Activated CD4-positive, alpha-beta T cell treated with anti-CD3 and anti-CD28 coated beads, Interleukin-2, amount 50 U/mL, for 1 hour (primary cell): ENCODE data around the gene SERPINA6.
"Not testable (repeated sequence)": the region's sequence is repeated elsewhere in the genome, so short reads cannot be mapped to it uniquely, and the experiment has no call there.

ENCODE experiments used
- DNase-seq: peaks from one replicate; pipeline ENCODE4 v3.0.0-alpha.2; 2020

SERPINA6 gene

DNA sequence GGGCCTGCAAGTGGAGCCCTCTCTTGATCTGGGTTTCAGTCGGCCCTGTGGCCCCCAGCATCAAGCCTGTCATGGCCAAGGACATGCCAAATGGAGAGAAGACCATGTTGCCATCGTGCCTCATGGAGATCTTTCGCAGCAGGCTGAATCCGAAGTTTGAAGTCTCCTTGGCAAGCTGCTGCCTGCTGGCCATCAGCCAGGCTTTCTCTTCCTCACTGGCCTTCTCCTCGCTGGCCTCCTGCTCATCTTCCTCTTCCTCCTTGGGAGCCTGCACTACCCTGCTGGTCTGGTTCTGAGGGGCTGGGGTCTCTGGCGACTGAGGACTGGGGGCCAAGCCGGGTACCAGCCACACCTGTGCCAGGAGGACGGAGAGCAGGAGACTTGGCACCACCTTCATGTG, 32.9 kb downstream of the SERPINA6 start:
- DNase-seq = no peak

DNA sequence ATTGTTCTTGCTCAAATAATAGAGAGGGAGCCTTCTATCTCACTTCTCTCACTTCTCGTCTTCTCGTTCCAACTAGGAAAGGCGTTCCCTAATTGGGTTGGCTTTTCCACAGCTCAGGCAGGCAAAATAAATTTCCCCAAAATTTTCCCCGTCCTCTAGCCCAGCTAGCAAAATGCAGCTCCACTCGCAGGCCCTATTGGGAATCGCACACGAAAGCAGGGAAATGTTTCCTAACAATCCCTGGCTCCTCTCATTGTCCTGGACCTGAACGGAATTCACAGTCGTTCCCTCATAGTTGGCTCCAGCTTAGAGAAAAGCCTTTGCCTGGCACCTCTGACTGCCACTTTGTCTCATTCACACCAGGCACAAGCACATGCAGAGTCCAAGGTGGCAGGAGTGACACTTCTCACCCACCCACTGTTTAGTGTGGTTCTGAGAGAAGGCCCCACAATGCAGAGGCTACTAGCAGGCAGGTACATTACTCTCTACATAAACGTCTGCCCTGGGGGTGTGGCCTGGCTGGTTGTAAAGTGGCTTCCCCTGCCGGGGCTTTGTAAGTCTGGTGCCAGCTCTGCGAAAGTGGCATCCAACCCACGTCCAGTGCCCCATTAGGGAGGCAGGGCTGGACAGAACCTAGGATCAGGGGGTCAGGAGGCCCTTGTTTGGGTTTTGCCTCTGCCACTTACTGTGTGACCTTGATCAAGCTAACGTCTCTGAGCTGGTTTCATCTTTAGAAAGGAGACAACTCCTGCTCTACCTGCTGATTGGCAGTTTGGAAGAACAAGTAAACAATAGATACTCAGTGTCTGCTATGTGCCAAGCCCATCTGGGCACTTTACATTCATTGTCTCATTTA, 34.3 kb downstream of the SERPINA6 start:
- no peak for DNase-seq

DNA sequence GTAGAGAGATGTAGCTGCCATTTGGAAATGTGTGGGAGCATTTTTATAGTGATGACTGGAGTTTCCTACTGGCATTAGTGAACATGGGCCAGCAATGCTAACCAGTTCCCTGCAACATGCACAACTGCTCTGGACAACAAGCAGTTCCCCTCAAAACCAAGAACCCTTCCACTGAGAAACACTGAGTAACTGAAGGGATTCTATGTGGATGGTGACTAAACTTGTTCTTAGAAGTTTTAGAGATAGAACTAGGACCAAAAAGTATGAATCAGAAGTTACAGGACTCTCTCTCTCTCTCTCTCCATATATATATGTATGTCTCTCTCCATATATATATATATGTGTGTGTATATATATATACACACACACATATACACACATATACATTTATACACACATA, 38.0 kb downstream of the SERPINA6 start:
- DNase-seq = no peak

DNA sequence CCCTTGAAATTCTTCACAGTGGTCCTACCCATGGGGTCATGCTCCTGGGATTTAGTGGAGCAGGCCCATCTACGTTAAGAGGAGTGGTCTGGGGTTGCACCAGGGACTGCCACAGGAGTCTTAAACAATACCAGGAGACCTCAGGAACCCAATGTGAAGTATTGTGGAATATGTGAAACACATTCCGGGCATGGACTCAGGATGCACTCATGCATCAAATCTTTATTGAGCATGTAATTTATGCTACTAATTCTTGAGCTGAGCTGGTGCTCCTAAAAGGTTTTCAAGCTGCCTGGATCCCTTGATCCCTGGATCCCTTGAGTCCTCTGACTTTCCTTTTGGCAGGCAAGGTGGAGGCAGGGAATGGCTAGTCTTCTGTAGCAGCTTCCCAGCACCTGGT, 38.9 kb downstream of the SERPINA6 start:
- DNase-seq = no peak

DNA sequence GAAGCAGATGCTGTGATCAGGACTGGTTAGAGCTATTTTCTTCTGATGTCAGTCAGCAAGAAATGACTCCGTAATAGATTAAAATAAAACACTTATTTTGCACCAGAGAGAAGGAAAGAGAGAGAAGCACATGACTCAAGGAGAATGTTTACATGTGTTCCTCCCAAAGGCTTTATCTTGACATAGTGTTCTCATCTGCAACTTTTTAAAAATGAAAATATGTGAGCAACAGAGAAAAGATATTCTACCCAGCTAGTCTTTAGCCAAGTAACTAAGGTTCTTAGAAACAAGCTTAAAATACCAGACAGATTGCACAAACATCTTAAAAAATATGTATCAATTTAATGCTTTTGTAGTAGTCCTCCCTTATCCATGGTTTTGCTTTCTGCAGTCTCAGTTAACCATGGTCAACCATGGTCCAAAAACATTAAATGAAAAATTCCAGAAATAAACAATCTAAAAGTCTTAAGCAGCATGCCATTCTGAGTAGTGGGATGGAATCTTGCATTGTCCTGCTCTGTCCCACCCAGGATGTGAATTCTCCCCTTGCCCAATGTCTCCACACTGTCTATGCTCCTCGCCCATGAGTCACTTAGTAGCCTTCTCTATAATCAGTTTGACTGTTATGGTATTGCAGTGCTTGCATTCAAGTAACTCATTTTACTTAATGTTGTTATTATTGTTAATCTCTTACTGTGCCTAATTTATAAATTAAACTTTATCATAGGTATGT, 40.0 kb downstream of the SERPINA6 start:
- DNase-seq = no peak

DNA sequence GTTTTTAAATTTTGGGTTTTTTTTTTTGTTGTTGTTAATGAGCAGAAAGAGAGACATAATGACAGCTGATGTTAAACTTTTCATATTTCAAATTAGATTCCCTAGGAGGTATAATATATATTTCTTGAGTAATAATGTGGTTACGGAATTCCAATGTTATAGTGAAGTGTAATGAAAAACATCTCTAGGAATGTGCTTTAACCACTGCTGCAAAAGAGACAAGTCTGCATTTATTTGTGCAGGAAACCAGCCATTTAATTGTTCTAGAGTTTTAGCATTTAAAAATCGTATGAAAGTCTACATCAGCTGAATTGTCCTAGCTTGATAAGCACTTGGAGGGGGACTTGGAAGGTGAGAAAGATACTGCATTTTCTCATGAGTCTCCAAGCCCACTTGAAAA, 44.4 kb downstream of the SERPINA6 start:
- no peak for DNase-seq

DNA sequence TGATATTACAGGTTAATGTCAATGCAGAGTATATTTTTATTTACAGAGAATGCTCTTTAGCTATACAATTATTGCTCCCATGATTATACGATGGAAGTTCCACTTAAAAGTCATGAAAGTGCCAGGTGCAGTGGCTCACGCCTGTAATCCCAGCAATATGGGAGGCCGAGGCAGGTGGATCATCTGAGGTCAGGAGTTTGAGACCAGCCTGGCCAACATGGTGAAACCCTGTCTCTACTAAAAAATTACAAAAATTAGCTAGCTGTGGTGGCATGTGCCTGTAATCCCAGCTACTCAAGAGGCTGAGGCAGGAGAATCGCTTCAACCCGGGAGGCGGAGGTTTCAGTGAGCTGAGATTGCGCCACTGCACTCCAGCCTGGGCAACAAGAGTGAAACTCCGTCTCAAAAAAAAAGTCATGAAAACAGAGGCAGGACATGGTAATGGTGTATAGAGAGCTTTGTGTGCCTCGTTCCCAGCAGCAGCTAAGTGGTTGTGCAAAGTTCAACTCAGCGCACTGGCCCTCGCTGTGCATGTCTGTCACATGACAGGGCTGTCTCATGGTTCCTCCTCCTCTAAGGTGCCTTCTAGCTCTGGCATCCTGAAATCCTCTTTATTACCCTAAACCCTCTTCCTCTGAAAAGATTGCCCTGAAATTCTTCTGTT, 46.1 kb downstream of the SERPINA6 start:
- DNase-seq = not testable (repeated sequence)

DNA sequence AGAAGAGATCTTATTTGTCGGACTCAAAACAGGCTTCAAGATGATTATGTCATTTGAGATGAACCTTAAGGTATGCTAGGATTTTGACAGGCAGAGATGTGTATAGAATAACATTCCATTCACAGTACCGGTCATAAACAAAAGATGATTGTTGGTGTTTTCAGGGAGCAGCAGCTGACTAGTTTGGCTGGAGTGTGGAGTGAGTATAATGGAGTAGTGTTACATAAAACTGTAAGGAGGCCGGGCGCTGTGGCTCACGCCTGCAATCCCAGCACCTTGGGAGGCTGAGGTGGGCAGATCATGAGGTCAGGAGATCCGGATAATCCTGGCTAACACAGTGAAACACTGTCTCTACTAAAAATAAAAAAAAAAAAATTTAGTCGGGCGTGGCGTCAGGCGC, 54.0 kb downstream of the SERPINA6 start:
- no peak for DNase-seq

DNA sequence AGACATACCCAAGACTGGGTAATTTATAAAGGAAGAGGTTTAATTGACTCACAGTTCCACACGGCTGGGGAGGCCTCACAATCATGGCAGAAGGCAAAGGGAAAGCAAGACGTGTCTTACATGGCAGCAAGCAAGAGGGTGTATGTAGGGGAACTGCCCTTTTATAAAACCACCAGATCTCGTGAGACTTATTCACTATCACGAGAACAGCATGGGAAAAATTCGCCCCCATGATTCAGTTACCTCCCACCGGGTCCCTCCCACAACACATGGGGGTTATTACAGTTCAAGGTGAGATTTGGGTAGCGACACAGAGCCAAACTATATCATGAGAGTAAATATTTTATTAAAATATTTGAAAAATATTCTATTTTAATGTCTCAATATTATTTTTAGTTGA, 54.6 kb downstream of the SERPINA6 start:
- not testable (repeated sequence) for DNase-seq

DNA sequence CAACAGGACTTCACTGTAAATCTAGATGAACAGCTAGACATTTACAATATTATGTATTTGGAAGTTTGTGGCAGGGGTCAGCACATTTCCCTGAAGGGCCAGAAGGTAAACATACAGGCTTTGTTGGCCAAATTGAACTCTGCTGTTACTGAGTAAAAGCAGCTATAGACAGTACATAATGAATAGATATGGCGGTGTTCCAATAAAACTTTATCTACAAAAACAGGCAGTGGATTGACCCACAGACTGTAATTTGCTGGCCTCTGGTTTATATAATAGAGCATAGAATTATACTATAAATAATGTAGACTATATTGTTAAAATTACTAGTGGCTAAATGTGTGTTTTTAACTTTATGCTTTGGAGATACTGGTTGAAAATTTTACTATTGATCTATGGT, 55.8 kb downstream of the SERPINA6 start:
- DNase-seq = no peak

DNA sequence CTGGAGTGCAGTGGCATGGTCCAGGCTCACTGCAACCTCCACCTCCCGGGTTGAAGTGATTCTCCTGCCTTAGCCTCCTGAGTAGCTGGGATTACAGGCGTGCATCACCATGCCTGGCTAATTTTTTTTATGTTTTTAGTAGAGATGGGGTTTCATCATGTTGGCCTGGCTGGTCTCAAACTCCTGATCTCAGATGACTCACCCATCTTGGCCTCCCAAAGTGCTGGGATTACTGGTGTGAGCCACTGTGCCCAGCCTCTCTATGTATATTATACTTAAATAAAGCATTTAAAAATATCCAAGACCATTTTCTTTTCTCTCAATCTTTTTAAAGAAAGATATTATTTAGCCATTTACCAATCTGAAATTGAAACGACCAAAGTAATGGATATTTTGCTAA, 58.9 kb downstream of the SERPINA6 start:
- DNase-seq = not testable (repeated sequence)
